Tibial artery (tissue), 4 donors: ENCODE data around the gene SHISAL1.

Source experiments
- DNase-seq, 2 donors: peaks; one replicate each; pipeline ENCODE4 v3.0.0-alpha.2; 2019
- H3K27ac ChIP-seq, 2 donors: fragments of 200-600 bp; sonication (generic) in 1 of 2; 1 replicate in 1 of 2; 2 replicates in 1 of 2; pipeline ENCODE4 v1.5.1; 2018 to 2019; ENCODE audit warnings: mild to moderate bottlenecking in 1 of 2
- H3K27me3 ChIP-seq, 2 donors: fragments of 200-600 bp; sonication (generic) in 1 of 2; one replicate each; pipeline versions ENCODE4 v1.5.1 to v1.6.0; 2016 to 2019
- H3K36me3 ChIP-seq, 3 donors: fragments of 200-600 bp; sonication (generic) in 2 of 3; one replicate each; pipeline ENCODE4 v1.5.1; 2016 to 2019; ENCODE audit warnings: mild to moderate bottlenecking in 2 of 3
- H3K4me1 ChIP-seq, 4 donors: fragments of 200-600 bp; sonication (generic) in 2 of 4; 1 replicate in 3 of 4; 2 replicates in 1 of 4; pipeline ENCODE4 v1.5.1; 2016 to 2019
- H3K4me3 ChIP-seq, 2 donors: fragments of 200-600 bp; sonication (generic) in 1 of 2; 1 replicate in 1 of 2; 2 replicates in 1 of 2; pipeline ENCODE4 v1.5.1; 2018 to 2019; ENCODE audit warnings: mild to moderate bottlenecking in 2 of 2
- H3K9me3 ChIP-seq, 3 donors: fragments of 200-600 bp; sonication (generic) in 1 of 3; one replicate each; pipeline ENCODE4 v1.5.1; 2016 to 2019
- intact Hi-C: fragments of 100-400 bp; cut with DNase I; formaldehyde crosslinking; loops from one replicate; pipeline ENCODE4 v1.15.0; 2023; ENCODE audit warnings: low total_unique reads
- TF ChIP-seq, protein P1 (sequence below), 2 experiments: fragments of 200-600 bp in 1 of 2; fragments of 450-650 bp in 1 of 2; IDR thresholded peaks; one replicate each; pipeline ENCODE4 v1.5.1; 2017 to 2019; ENCODE audit warnings: antibody characterized with exemption in 2 of 2, mild to moderate bottlenecking in 1 of 2, moderate library complexity in 1 of 2

Gene SHISAL1

GRCh38 chr22:44358709-44359440 lies 46.1 kb upstream of the SHISAL1 start:
- TF ChIP-seq, protein P1, sequence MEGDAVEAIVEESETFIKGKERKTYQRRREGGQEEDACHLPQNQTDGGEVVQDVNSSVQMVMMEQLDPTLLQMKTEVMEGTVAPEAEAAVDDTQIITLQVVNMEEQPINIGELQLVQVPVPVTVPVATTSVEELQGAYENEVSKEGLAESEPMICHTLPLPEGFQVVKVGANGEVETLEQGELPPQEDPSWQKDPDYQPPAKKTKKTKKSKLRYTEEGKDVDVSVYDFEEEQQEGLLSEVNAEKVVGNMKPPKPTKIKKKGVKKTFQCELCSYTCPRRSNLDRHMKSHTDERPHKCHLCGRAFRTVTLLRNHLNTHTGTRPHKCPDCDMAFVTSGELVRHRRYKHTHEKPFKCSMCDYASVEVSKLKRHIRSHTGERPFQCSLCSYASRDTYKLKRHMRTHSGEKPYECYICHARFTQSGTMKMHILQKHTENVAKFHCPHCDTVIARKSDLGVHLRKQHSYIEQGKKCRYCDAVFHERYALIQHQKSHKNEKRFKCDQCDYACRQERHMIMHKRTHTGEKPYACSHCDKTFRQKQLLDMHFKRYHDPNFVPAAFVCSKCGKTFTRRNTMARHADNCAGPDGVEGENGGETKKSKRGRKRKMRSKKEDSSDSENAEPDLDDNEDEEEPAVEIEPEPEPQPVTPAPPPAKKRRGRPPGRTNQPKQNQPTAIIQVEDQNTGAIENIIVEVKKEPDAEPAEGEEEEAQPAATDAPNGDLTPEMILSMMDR (IDR thresholded peaks at IDR 0.05) = no peak
- intact Hi-C loops = no loop called here
- Histone ChIP-seq H3K36me3 (no peaks in the 10 kb centered on the region), H3K27ac (peak overlapping the region in 1 of 2 donors; percentile 71), H3K4me1 (peaks cover 0 to 69% (median 62%) of the 10 kb centered on the region in 4 donors), H3K9me3 (no peaks in the 10 kb centered on the region), H3K4me3 (no peak overlapping the region), H3K27me3 (peaks cover 0 to 5% of the 10 kb centered on the region in 2 donors)
- DNase-seq = no peak

DNA sequence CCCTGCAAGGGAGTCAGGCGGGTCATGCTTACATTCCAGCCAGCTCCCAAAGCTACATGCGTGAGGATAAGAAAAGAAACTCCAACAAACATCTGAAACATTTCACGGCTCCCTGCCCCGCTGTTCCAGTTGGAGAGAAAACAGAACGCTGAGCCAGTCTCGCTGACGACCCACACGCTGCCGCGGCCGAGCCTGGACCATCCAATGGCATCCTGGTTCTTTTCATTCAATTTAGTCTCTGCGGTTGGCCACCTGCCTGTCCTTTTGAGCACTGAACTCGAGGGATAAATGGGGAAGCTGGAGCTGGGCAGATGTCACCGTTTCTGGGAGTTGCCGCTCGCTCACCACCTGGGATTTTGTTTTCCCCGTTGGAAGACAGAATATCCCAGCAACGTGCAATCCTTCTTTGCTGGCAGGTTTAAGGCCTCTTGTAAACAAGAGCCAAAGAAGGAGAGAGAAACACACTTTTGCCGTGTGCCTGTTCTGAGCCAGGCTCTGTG lies 45.3 kb upstream of the SHISAL1 start:
- H3K4me1 ChIP-seq = peaks cover 0 to 61% (median 53%) of the 10 kb centered on the region in 4 donors
- DNase-seq = no peak
- H3K27ac ChIP-seq = no peak overlapping the region
- peaks cover 0 to 13% of the 10 kb centered on the region in 2 donors for H3K27me3 ChIP-seq
- H3K4me3 ChIP-seq = no peak overlapping the region
- intact Hi-C loops = no loop called here
- TF ChIP-seq, protein P1 (IDR thresholded peaks at IDR 0.05) = no peak
- H3K36me3 ChIP-seq = no peaks in the 10 kb centered on the region
- no peaks in the 10 kb centered on the region for H3K9me3 ChIP-seq

DNA sequence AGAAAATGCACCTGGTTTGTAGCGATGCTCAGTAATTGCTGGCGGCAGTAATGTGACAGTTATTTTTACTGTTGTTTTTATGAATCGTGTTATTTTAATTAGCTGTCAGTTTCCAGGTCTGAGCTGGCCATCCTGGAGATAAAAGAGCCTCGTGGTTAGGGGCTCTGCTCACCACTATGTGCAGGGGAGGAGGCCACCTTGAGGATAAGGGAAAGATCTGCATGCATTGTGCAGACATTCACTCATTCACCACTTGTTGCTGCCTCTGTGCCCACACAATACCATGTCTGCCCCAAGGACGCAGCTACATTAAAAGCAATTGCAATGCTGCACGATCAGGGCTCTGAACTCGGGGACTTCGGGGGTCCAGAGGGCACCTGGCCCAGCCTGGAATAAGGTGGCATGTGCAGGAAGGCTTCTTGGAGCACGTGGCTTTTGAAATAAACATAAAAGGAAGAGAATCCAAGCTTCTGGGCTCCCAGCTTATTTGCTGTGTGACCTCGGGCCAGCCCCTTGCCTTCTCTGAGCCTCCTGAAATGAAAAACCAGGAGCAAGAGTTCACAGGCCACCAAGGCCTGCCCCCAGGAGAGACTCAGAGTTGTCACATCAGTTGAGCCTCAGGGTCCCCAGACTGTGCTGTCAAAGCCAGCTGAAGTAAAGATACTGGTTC lies 44.7 kb upstream of the SHISAL1 start:
- H3K27ac ChIP-seq = no peak overlapping the region
- peaks cover 0 to 55% (median 48%) of the 10 kb centered on the region in 4 donors for H3K4me1 ChIP-seq
- intact Hi-C loops = no loop called here
- no peaks in the 10 kb centered on the region for H3K36me3 ChIP-seq
- H3K9me3 ChIP-seq = no peaks in the 10 kb centered on the region
- no peak overlapping the region for H3K4me3 ChIP-seq
- TF ChIP-seq, protein P1 (IDR thresholded peaks at IDR 0.05) = no peak
- DNase-seq = no peak
- H3K27me3 ChIP-seq = peaks cover 0 to 19% of the 10 kb centered on the region in 2 donors

GRCh38 chr22:44355716-44356070 lies 42.9 kb upstream of the SHISAL1 start:
- H3K4me3 ChIP-seq = no peak overlapping the region
- H3K9me3 ChIP-seq = no peaks in the 10 kb centered on the region
- DNase-seq = no peak
- intact Hi-C loops = no loop called here
- H3K36me3 ChIP-seq = no peaks in the 10 kb centered on the region
- H3K4me1 ChIP-seq = peaks cover 0 to 44% (median 39%) of the 10 kb centered on the region in 4 donors
- TF ChIP-seq, protein P1 (IDR thresholded peaks at IDR 0.05) = no peak
- H3K27me3 ChIP-seq = peaks cover 0 to 35% of the 10 kb centered on the region in 2 donors
- no peak overlapping the region for H3K27ac ChIP-seq

GRCh38 chr22:44354288-44354687 lies 41.5 kb upstream of the SHISAL1 start:
- Histone ChIP-seq H3K9me3 (no peaks in the 10 kb centered on the region), H3K27ac (no peak overlapping the region), H3K4me3 (no peak overlapping the region), H3K36me3 (no peaks in the 10 kb centered on the region), H3K4me1 (peaks cover 0 to 30% (median 25%) of the 10 kb centered on the region in 4 donors), H3K27me3 (peaks cover 0 to 48% of the 10 kb centered on the region in 2 donors)
- DNase-seq = no peak
- intact Hi-C loops = no loop called here
- TF ChIP-seq, protein P1 (IDR thresholded peaks at IDR 0.05) = no peak
